Upper lobe of left lung (tissue), 4 donors: ENCODE measurements around the gene ITGAE.

Source experiments
- CTCF ChIP-seq, 6 experiments: fragments of 450-650 bp in 4 of 6; fragments of 200-600 bp in 2 of 6; sonication (generic) in 2 of 6; IDR thresholded peaks; one replicate each; pipeline ENCODE4 v1.5.1; 2016 to 2019; ENCODE audit warnings: antibody characterized with exemption in 6 of 6
- POLR2A ChIP-seq, 4 donors: fragments of 450-650 bp; IDR thresholded peaks; one replicate each; pipeline ENCODE4 v1.5.1; 2016 to 2017; ENCODE audit warnings: antibody characterized with exemption in 4 of 4, mild to moderate bottlenecking in 2 of 4
- POLR2AphosphoS5 ChIP-seq, 2 donors: sonication (generic); formaldehyde crosslinking; IDR thresholded peaks; one replicate each; pipeline ENCODE4 v1.5.1; 2017; ENCODE audit warnings: antibody characterized with exemption in 2 of 2

GRCh38 chr17:3675886-3676285 is 125.1 kb downstream of the ITGAE start:
- no peak for TF ChIP-seq POLR2AphosphoS5 (IDR thresholded peaks at IDR 0.05)
- no peak for TF ChIP-seq CTCF (IDR thresholded peaks at IDR 0.05)
- TF ChIP-seq POLR2A (IDR thresholded peaks at IDR 0.05), result no peak
